Stimulated activated effector memory CD8-positive, alpha-beta T cell treated with anti-CD3 and anti-CD28 coated beads, Interleukin-12 subunit alpha, Interleukin-12 subunit beta, amount 100 ng/mL, for 72 hours (primary cell): ENCODE measurements around the gene PCDH9.

Source experiments
- ATAC-seq: fragments of 150-1000 bp; cut with Tn5 transposase; 2 replicates; pipeline ENCODE4 v1.10.0; 2021
- DNase-seq, 2 donors: peaks; one replicate each; pipeline ENCODE4 v3.0.0; 2021 to 2022; ENCODE audit warnings: low spot score in 2 of 2
- H3K27ac Mint-ChIP-seq: one replicate; pipeline ENCODE4 v1.8.0; 2022; ENCODE audit warnings: mild to moderate bottlenecking, mixed read lengths
- H3K36me3 Mint-ChIP-seq: one replicate; pipeline ENCODE4 v1.8.0; 2022; ENCODE audit warnings: mild to moderate bottlenecking, mixed read lengths
- H3K4me1 Mint-ChIP-seq: one replicate; pipeline ENCODE4 v1.8.0; 2022; ENCODE audit warnings: mixed read lengths
- H3K4me3 Mint-ChIP-seq: one replicate; pipeline ENCODE4 v1.8.0; 2022; ENCODE audit warnings: mild to moderate bottlenecking, mixed read lengths
- H3K9me3 Mint-ChIP-seq: one replicate; pipeline ENCODE4 v1.8.0; 2022; ENCODE audit warnings: mixed read lengths

PCDH9 gene

GRCh38 chr13:67036699-67037457, 193.3 kb downstream of the PCDH9 start:
- H3K27ac Mint-ChIP-seq, result no peak overlapping the region

GRCh38 chr13:67033170-67033569, 197.0 kb downstream of the PCDH9 start:
- Mint-ChIP-seq H3K36me3 (no peaks in the 10 kb centered on the region), H3K4me1 (no peaks in the 10 kb centered on the region), H3K4me3 (no peak overlapping the region), H3K27ac (no peak overlapping the region), H3K9me3 (peaks cover 6% of the 10 kb centered on the region)
- no peak for DNase-seq
- no peak for ATAC-seq

More at GRCh38 chr13:67036699-67037457, 193.3 kb downstream of the PCDH9 start:
- no peaks in the 10 kb centered on the region for H3K4me1 Mint-ChIP-seq
- no peaks in the 10 kb centered on the region for H3K36me3 Mint-ChIP-seq
- no peak overlapping the region for H3K4me3 Mint-ChIP-seq
- DNase-seq, result no peak
- ATAC-seq, result no peak
- H3K9me3 Mint-ChIP-seq, result peaks cover 4% of the 10 kb centered on the region

GRCh38 chr13:67023130-67023876, 206.8 kb downstream of the PCDH9 start:
- no peaks in the 10 kb centered on the region for H3K4me1 Mint-ChIP-seq
- H3K27ac Mint-ChIP-seq, result no peak overlapping the region
- no peaks in the 10 kb centered on the region for H3K36me3 Mint-ChIP-seq
- no peak overlapping the region for H3K4me3 Mint-ChIP-seq
- H3K9me3 Mint-ChIP-seq, result peaks cover 12% of the 10 kb centered on the region
- ATAC-seq, result no peak
- DNase-seq, result no peak

DNA sequence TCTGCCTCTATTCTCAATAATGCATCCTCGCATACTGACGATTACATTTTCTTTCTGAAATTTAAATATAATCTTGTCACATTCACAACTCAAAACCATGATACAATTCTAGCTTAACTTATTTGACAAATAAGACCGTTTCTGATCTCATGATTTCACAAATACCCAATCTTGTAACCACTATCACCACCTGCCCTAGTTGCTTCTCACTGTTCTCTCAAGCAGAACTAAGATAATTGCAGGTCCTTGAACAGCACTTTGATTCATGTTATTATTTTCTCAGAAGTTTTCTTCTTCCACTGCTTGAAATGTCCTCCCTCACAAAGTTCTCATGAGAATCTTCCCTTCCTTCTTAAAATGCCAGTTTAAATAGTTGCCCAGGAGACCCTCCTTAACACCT, 211.4 kb downstream of the PCDH9 start:
- DNase-seq, result no peak

DNA sequence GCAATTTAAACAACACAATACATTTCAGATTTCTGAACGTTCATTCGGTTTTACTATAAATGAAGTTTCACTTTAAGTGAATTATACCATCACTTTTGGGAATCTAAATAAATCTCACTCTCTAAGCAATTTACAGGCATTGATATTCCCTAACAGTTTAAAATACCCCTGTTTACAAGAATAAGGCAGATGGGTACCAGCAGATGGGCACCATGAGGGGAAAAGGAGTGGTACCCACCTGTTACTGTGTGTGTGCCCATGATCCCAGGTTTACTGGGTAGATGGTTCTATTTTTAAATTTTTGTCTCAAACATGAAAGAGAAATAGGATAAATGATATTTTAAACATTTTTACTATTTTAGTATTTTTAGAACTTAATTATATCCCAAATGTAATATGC, 212.9 kb downstream of the PCDH9 start:
- no peaks in the 10 kb centered on the region for H3K4me1 Mint-ChIP-seq
- H3K4me3 Mint-ChIP-seq, result no peak overlapping the region
- DNase-seq (no peak), ATAC-seq (no peak)
- H3K36me3 Mint-ChIP-seq, result no peaks in the 10 kb centered on the region
- no peak overlapping the region for H3K27ac Mint-ChIP-seq
- H3K9me3 Mint-ChIP-seq, result peaks cover 14% of the 10 kb centered on the region

More for the DNA sequence above, 211.4 kb downstream of the PCDH9 start:
- Mint-ChIP-seq H3K9me3 (peaks cover 17% of the 10 kb centered on the region), H3K4me3 (no peak overlapping the region), H3K27ac (no peak overlapping the region), H3K4me1 (no peaks in the 10 kb centered on the region), H3K36me3 (no peaks in the 10 kb centered on the region)
- no peak for ATAC-seq

DNA sequence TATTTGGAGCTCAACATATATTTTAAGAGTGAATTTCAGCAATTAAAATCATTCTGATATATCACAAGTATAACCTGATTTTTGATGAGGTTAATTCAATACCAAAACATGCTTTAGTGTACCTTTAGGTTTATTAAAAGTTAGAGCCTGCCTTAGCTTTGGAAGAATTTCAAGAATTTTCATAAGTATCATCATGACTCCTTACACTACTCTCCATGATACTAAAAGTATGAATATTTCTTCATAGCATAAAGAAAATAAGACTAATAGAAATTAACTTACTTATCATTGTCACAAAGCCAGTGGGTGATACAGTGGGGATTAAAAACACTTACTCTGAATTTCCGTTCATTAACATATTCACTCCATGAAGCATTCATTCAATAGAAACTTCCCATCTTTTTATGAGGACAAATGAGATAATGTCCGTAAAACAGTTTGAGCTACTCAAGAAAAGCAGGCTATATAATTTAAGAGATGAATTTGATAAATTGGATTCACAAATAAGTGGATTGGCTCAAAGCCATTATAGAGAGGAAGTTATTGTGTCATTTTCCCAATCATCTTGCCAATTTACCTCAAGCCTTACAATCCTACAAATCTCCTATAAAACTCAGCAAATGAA, 214.0 kb downstream of the PCDH9 start:
- ATAC-seq, result no peak
- H3K36me3 Mint-ChIP-seq, result no peaks in the 10 kb centered on the region

DNA sequence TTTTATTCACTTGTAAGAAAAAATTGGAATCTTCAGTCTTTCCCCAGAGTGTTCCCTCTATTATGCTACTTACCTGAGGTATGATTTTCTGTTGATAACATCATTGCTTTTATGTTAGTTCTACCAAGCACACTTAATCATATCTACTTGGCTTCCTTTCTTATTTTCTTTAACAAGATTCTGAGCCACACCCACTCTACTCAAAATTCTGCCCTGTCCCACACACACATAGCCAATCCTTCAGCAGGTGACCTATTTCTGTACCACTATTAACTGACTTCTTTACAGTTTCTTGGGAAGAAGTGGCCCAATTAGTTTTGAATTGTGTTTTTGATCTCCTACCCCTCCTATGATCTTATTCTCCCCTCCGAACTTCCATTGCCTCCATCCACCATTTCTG, 215.7 kb downstream of the PCDH9 start:
- ATAC-seq (no peak), DNase-seq (no peak)
- H3K4me1 Mint-ChIP-seq, result no peaks in the 10 kb centered on the region
- no peak overlapping the region for H3K4me3 Mint-ChIP-seq
- H3K27ac Mint-ChIP-seq, result no peak overlapping the region
- H3K9me3 Mint-ChIP-seq, result peaks cover 17% of the 10 kb centered on the region
- H3K36me3 Mint-ChIP-seq, result no peaks in the 10 kb centered on the region

More for the DNA sequence above, 214.0 kb downstream of the PCDH9 start:
- H3K9me3 Mint-ChIP-seq, result peaks cover 17% of the 10 kb centered on the region
- DNase-seq, result no peak
- no peaks in the 10 kb centered on the region for H3K4me1 Mint-ChIP-seq
- no peak overlapping the region for H3K4me3 Mint-ChIP-seq
- H3K27ac Mint-ChIP-seq, result no peak overlapping the region

DNA sequence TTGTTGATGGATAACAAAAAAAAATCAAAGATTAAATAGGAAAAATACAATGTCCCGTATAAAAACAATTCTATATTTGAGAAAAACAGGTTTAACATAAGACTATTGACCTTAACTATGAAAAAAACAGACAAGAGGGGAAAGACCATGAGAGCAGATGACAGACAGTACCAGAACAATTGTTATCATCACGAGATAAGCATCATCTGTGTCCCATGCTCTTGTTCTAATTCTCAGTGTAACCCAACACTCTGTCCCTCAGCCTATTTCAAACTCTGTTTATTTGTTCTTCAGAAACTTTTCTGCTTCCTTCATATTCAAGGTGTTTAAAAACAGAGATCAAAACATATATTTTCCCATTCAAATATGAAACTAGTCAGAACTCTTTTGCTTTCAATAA, 216.4 kb downstream of the PCDH9 start:
- ATAC-seq (no peak), DNase-seq (no peak)
- Mint-ChIP-seq H3K4me3 (no peak overlapping the region), H3K9me3 (peaks cover 18% of the 10 kb centered on the region), H3K36me3 (no peaks in the 10 kb centered on the region), H3K4me1 (no peaks in the 10 kb centered on the region), H3K27ac (no peak overlapping the region)

- H3K4me1 Mint-ChIP-seq, result no peaks in the 10 kb centered on the region
- ATAC-seq (no peak), DNase-seq (no peak)
- no peaks in the 10 kb centered on the region for H3K36me3 Mint-ChIP-seq
- H3K4me3 Mint-ChIP-seq, result no peak overlapping the region
- H3K27ac Mint-ChIP-seq, result no peak overlapping the region
- H3K9me3 Mint-ChIP-seq, result peaks cover 13% of the 10 kb centered on the region
These were observed 222.0 kb downstream of the PCDH9 start for GRCh38 chr13:67008075-67008668.

DNA sequence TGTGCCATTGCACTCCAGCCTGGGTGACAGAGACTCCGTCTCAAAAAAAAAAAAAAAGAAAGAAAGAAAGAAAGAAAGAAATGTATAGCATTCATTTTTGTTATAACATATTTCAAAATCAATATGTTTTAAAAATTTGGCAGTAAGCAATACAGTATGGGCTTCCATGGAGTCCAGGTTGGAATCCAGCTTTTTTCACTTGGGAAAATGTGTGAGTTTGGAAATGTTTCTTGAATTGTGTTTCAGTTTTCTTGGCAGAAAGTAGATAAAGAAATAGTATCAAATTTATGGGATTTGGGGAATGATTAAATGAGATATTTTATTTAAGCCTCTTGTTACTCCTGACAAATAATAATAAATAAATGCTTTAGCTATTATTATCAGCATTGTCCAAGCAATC, 225.6 kb downstream of the PCDH9 start:
- Mint-ChIP-seq H3K9me3 (peaks cover 7% of the 10 kb centered on the region), H3K36me3 (no peaks in the 10 kb centered on the region), H3K4me1 (no peaks in the 10 kb centered on the region), H3K27ac (no peak overlapping the region), H3K4me3 (no peak overlapping the region)
- ATAC-seq (no peak), DNase-seq (no peak)

- Mint-ChIP-seq H3K36me3 (no peaks in the 10 kb centered on the region), H3K4me1 (no peaks in the 10 kb centered on the region), H3K27ac (no peak overlapping the region), H3K4me3 (no peak overlapping the region), H3K9me3 (peaks cover 10% of the 10 kb centered on the region)
- no peak for ATAC-seq
- no peak for DNase-seq
These were observed 226.4 kb downstream of the PCDH9 start for GRCh38 chr13:67003743-67004142.

GRCh38 chr13:67001363-67001762, 228.8 kb downstream of the PCDH9 start:
- Mint-ChIP-seq H3K27ac (no peak overlapping the region), H3K4me1 (no peaks in the 10 kb centered on the region), H3K4me3 (no peak overlapping the region), H3K9me3 (peaks cover 17% of the 10 kb centered on the region), H3K36me3 (no peaks in the 10 kb centered on the region)
- ATAC-seq, result no peak
- DNase-seq, result no peak

DNA sequence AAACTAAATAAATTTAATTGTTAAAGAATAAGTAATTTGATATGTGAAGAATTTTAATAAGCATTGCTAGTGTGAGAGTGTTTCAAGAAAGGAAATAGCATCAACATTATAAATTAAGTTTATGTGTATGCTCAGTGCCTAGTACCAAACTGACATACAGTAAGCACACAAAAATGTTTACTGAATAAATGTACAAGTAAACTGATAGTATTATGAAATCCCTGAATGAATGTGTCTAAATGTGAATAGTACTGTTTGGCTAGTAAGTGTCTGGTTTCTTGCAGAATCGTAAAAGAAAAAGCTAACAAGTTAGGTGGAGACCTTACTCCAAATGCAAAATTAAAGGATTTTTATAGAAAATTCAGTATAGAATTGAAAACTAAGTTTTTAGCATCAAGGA, 233.6 kb downstream of the PCDH9 start:
- Mint-ChIP-seq H3K9me3 (peaks cover 16% of the 10 kb centered on the region), H3K27ac (no peak overlapping the region)
- no peak for ATAC-seq

DNA sequence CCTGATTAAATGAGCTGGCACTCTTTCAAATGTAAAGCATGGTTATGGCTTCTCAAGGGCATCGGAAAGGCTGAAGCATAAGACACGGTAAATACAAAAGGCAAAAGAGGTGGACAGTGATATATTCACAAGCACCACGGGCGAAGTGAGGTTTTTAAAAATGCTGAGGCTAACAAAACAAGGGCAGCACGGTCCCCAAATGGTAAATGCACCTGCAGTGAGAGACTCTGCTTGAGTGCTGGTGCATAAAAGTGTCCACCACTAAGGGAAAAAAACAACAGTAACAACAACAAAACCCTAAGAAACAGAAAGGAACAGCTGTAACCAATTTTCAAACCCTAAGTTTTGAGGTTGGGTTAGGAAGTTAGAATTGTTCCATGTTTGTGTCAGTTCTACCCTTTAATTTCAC, 234.9 kb downstream of the PCDH9 start:
- peaks cover 16% of the 10 kb centered on the region for H3K9me3 Mint-ChIP-seq

More for the DNA sequence above, 233.6 kb downstream of the PCDH9 start:
- DNase-seq, result no peak
- Mint-ChIP-seq H3K4me1 (no peaks in the 10 kb centered on the region), H3K4me3 (no peak overlapping the region), H3K36me3 (no peaks in the 10 kb centered on the region)

DNA sequence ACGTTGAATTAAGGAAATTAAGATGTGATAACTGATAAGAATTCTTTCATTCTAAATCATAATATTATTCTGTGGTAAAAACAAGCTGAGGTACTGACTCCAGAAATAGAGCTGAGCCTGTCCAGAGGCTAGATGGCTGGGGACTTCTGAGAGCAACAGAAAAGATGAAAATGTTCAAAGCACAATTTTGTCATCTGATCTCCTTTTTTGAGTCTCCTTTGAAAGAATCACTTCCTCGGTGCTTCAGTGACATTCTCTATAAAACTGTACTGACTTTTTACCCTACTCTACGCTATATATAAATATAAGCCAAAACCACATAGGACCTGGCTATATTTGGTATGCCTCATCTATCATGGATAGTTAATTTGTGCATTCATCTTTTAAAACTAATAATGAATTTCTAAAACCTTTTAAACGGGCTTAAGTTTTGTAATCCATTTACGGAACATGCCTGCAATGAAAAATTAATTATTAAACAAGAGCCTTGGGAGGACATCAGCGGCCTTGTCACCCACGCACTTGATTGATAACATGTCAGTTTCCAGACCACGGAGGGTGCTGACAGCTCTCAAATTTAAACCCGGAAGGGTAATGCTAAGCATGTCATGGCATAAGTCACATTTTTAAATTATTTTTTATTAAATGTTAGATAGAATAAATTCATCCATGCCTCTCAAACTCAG, 235.5 kb downstream of the PCDH9 start:
- Mint-ChIP-seq H3K4me3 (no peak overlapping the region), H3K36me3 (no peaks in the 10 kb centered on the region), H3K9me3 (peaks cover 16% of the 10 kb centered on the region), H3K27ac (no peak overlapping the region), H3K4me1 (no peaks in the 10 kb centered on the region)
- ATAC-seq (no peak), DNase-seq (no peak)

More for the DNA sequence above, 234.9 kb downstream of the PCDH9 start:
- no peaks in the 10 kb centered on the region for H3K4me1 Mint-ChIP-seq
- no peak overlapping the region for H3K4me3 Mint-ChIP-seq
- no peaks in the 10 kb centered on the region for H3K36me3 Mint-ChIP-seq
- no peak for ATAC-seq
- no peak for DNase-seq
- no peak overlapping the region for H3K27ac Mint-ChIP-seq
